Anterior cingulate cortex (tissue), 58 donors: Measurements from ENCODE around the gene AGXT.

Source experiments
- DNase-seq, 58 donors: peaks; one replicate each; lab custom pipeline; 2025; lab: John Stamatoyannopoulos, UW

AGXT gene

DNA sequence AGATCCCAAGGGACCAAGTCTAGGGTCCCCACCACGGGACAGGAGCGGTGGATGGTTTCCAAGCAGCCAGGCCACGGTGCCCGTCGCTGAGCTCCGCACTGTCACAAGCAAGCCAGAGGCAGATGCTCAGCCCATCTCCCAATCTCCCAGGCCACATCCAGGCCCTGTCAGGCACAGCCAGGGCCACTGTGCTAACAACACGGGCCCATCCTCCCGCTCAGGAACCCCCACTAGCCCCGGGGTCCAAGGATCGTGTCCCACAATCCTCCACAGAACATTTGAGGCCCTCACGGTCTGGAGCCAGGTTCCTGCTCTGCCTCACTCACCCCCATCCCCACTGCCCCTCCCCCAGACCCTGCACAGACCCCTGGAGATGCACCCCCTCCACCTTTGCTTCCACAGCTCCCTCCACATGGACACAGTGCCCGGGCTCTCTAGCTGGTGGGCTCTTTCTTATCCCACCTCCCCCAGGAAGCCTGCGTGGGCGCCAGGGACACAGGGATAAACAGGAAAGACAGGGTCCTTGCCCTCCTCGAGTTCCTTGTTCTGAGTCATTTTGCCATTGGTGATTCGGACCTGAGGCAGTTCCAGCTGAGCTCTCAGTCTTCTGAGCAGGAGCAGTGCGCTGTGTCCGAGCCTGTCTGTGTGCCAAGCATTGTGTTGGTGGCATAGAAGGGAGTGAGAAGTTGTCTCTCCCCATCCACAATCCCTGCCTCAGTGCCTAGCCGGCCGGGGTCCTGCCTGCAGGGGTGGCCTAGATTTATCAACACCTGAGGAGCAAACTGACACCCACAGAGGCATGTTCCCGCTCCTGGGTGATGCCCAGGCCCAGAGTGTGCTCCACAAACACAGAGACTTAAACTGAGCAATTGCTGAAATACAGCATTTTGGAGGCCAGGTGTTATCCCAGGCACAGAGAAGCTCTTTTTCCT lies 44.5 kb downstream of the AGXT start:
- DNase-seq = no peak

DNA sequence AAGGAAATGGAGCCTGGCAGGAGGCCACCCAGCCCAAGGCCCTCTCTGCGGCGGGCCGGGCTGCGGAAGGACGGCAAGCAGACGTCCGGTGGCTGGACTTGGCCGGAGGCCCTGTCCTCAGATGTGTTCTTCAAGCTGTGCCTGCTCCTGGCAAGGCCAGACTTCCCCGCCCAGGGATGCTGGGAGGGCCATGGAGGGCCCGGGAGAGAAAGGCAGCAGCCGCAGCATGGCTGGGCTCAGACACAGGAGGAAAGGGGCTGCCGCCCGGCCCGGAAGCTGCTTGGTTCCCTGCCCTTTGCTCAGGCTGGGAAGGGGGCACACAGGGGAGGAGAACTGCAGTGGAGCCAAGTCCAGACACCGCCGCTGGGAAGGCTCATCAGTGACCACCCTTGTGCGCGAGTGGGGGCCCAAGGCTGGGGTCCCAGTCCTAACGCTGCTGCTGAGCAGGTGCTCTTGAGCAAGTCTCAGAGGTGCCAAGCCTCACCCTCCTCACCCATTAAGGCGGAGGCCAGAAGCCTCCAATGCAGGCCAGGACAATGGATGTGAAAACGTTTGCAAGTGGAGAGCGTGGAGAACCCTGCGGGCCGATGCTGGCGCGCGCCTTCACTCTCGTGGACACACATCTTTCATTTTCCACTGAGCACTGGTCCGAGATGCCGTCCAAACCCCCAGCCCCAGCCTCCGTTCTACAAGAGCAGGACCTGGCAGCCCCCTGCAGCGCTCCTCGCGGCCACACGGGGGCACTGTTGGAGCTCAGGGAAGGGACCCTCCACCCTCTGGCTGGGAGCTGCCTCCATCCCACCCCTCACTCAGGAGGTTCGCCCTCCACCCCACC lies 45.4 kb downstream of the AGXT start:
- DNase-seq = peak in 45 of 58 donors; percentile 5 to 75 (median 40)

DNA sequence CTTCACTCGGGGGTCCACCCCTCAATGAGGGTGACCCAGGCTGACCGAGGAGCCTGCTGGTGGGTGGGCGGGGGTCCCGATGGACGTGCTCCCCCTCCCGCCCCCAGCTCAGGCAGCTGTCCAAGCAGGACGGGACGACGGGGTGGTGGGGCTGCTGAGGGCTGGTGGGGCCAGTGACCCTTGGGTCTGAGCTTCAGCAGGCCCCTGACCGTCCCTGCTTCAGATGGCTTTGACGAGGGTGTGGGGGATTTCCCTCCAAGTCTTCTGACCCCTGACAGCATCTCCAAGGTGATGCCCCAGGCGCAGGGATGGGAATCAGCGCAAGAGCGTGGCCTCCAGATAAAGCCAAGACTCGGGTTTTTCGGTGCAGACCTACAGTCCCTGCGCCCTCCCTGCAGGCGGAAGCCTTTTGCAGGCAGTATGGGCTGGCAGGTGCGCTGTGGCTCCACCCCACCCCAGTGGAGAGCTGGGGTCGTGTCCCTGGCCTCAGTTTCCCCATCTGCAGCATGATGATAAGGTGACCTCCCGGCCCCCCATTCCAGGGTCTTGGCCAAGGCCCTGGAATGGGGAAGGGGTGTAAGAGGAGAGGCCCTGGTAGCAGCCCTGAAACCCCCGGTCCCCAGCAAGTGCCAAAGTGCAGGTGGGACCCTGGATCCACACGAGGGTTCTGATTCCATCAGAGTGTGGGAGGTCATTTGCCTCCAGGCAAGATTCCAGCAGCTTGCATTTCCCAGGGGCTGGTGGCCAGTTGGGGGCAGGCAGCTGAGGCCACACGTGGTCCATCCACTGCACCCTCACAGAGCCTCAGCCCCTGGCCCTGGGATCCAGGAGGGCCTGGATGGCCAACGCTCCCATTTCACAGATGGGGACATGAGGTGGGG lies 46.3 kb downstream of the AGXT start:
- DNase-seq = no peak

- no peak for DNase-seq
Measured at GRCh38 chr2:240915526-240916341, 47.1 kb downstream of the AGXT start.

DNA sequence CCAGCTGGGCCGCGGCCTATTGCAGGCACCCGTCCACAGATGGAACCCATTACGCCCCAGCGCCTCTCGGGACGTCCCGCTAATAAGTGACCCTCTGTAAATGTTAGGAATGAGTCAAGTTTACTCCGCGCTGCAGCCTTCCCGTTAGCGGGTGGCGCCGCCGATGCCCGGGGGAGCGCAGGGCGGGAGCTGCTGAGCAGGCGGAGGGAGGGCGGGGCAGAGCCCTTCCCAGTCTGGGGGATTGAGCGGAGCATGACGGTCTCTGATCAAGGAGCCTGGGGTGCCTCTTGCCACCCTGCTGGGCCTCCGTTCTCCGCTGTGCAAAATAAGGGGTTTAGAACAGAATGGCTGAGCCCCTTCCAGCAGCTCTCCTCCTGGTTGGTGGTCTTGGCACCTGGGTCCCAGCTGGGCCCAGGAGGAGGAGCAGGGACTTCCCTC lies 48.0 kb downstream of the AGXT start:
- DNase-seq = no peak

GRCh38 chr2:240917009-240917683 lies 48.5 kb downstream of the AGXT start:
- DNase-seq = no peak

GRCh38 chr2:240917684-240918257 lies 49.1 kb downstream of the AGXT start:
- no peak for DNase-seq

DNA sequence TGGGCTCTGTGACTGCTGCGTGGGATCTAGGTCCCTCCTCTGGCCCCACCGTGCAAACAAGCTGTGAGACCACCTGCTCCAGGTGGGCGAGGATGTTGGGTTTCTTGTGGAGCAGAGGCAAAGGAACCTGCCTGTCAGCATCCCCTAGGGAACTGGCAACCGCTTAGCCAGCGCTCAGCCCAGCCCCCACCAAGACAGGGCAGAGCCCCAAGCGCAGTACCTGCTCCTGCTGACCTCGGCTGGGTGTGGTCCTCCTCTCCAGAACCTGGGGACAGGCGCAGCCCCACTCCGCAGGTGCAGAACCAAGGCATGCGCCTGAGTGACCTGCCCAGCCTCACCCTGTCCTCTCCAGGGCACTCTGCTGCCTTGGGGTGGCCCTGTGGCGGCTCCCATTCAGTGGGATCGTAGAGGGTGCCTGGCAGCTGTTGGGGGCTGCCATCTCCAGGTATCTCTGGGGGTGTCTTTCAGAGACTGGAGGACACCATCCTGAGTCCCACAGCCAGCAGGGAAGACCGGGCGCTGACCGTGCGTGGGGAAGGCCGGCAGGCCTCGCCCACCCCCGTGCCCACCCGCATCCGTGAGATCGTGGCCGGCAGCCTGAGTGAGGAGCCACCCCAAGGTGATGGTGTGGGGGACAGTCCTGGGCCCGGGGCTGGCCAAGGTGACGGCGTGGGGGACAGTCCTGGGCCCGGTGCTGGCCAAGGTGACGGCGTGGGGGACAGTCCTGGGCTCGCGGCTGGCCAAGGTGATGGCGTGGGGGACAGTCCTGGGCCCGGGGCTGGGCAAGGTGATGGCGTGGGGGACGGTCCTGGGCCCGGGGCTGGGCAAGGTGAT lies 49.9 kb downstream of the AGXT start:
- DNase-seq = no peak

- DNase-seq = no peak
Measured at GRCh38 chr2:240919161-240919781, 50.6 kb downstream of the AGXT start.

DNA sequence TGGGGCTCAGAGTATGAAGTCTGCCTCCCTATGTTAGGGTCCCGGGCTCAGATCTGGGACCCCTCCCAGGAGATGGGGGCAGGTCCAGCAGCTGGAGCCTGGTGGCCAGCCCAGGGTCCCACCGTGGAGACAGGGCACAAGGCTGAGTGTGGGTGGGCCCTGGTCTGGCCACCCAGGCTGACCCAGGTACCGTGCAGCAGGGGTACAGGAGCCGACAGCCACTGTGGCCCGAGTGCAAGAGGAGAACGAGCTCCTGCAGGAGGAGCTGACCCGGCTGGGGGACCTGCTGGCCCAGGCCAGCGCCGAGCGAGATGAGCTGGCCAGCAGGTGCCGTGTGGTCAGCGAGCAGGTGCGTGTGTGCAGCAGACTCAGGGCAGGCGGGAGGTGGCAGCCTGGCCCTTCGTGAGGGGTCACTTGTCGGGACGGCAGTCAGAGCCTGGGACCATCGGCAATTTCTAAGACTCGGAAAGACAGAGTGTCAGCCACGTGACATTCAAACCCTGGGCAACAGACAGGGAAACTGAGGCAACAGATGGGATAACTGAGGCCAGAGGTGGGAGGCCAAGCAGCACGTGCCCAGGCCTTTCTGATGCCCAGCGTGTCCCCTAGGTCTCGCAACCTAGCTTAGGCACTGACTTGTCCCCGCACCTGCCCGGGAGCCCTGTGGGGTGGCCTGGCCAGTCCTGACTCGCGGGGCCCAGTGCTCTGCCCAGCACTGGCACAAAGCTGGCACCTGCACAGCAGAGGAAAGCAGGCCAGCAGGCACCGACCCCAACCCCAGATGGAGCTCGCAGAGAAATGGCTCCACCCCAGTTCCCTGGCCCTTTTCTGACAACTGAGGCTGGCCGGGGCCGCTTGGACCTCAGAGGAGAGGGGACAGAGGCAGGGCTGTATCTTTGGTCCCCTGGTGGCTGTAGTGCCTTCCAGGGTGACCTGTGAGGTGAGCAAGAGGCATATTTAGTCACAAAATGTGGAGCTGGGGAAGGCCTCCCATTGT lies 51.5 kb downstream of the AGXT start:
- DNase-seq = no peak

DNA sequence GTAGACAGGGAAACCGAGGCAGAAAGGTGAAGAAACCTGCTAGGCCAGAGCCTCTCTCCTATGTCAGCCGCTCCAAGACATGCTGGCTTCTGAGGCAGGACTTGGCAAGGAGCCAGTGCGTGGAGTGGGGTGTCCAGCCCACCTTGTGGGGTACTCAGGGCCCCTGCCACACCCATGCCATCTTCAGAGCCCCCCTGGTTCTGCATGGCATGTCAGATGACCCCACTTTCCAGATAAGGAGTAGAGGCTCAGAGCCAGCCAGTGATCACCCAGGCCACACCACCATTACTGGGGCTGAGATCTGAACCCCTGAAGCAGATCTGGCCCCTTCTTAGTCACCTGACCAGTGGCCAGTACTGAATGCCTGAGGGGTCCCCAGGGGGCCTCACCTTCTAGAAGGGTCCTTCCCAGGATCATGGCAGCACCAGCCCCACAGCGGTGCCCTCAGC lies 52.2 kb downstream of the AGXT start:
- no peak for DNase-seq

DNA sequence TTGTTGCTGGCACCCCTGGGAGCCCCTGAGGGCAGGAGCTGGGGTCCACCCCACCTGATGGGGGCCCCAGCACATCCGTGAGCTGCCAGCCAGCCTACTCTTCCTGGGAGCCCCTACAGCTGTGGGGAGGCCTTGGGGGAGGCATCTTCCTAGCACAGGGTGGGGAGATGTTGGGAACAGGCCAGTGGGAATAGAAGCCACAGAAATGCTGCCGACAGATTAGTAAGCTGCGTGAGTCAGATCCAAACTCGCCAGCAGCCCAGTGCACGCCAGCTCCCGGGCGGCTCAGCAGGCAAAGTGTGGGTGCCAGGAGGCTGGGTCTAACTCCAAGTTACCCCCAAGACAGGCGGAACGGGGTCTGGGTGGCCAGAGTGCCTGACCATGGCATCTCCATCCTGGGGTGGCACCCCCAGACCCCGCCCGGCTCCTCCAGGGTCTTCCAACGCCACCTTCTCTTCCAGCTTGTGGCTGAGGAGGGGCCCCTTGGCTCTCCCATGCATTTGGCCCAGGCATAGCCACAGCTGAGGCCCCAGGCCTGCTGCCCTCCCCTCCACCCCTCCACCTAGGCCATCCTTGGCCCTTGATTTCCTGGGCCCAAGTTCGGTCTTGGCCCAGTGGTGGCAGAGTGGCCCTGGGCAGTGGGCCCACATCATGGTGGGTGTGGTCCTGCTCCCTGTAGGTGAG lies 52.8 kb downstream of the AGXT start:
- DNase-seq = peak in 14 of 58 donors; percentile 7 to 56 (median 32)

- DNase-seq = no peak
Measured at GRCh38 chr2:240921995-240922244, 53.3 kb downstream of the AGXT start.

DNA sequence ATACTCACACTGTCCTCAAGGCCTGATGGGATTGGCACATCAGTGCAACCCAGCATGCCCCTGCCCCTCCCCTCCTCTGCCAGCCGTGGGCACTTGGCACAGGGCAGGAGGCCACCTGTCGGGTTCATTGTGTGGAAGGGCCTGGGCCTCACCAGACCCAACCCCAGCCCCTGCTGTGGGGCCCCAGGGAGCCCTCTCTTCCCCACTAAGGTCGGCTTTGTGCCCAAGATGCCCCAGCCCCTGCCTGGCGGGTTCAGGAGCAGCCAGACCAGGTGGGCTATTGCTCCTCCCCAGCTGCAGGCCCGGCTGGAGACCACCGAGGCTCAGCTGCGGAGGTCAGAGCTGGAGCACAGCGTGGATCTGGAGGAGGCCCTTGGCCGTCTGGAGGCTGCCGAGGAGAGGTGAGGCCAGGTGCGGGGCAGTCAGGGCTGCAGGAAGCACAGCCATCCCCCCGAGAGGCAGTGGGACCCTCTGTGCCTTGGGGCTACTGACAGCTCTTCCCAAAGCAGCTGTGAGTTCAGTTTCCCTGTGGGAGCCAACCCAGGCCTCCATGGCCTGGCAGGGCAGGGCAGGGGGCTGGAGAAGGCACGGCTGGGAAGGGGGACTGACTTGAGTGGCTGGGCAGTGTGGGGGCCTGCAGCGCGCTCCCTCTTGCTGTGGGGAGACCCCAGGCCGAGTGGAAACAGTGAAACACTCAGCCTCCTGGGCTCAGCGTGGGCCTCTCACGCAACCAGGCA lies 53.8 kb downstream of the AGXT start:
- no peak for DNase-seq
